Osteocyte (in vitro differentiated cells): ENCODE results near the gene SLAIN2. TPM values are rescaled to one million over a fixed set of nuclear protein-coding genes. Genes with fewer than 3 reads are reported as not detected.

Source experiments
- DNase-seq: peaks from one replicate; pipeline ENCODE4 v3.0.0; 2021; ENCODE audit warnings: mixed read lengths; ENCODE audit not compliant: unreplicated experiment; ENCODE audit errors: extremely low spot score
- H3K27ac Mint-ChIP-seq: one replicate; pipeline ENCODE4 v1.8.0; 2021; ENCODE audit warnings: mild to moderate bottlenecking, mixed read lengths; ENCODE audit not compliant: unreplicated experiment
- H3K27me3 Mint-ChIP-seq: one replicate; pipeline ENCODE4 v1.8.0; 2021; ENCODE audit warnings: mixed read lengths; ENCODE audit not compliant: unreplicated experiment
- H3K36me3 Mint-ChIP-seq: one replicate; pipeline ENCODE4 v1.8.0; 2021; ENCODE audit warnings: mixed read lengths; ENCODE audit not compliant: unreplicated experiment
- H3K4me1 Mint-ChIP-seq: one replicate; pipeline ENCODE4 v1.8.0; 2021; ENCODE audit warnings: mixed read lengths; ENCODE audit not compliant: unreplicated experiment
- H3K4me3 Mint-ChIP-seq: one replicate; pipeline ENCODE4 v1.8.0; 2021; ENCODE audit warnings: mild to moderate bottlenecking, moderate library complexity, mixed read lengths; ENCODE audit not compliant: unreplicated experiment
- H3K9me3 Mint-ChIP-seq: one replicate; pipeline ENCODE4 v1.8.0; 2021; ENCODE audit warnings: mixed read lengths; ENCODE audit not compliant: unreplicated experiment
- CTCF ChIP-seq: fragments of 200-600 bp; sonication (generic); IDR thresholded peaks from 2 replicates; pipeline ENCODE4 v1.5.0; 2021; ENCODE audit warnings: antibody characterized with exemption, mild to moderate bottlenecking, moderate library complexity
- total RNA-seq: library from RNA; stranded (reverse); gene quantifications from 2 replicates; pipeline ENCODE4 v1.2.1, GENCODE V29; 2021

SLAIN2 gene
- total RNA-seq, 1 donor from 2014 or later, result 82.7 TPM

GRCh38 chr4:48367016-48367415 is 25.7 kb downstream of the SLAIN2 start:
- H3K36me3 Mint-ChIP-seq, result peaks cover 2% of the 10 kb centered on the region
- H3K9me3 Mint-ChIP-seq, result no peaks in the 10 kb centered on the region
- no peaks in the 10 kb centered on the region for H3K27me3 Mint-ChIP-seq
- no peak overlapping the region for H3K27ac Mint-ChIP-seq
- no peak for TF ChIP-seq CTCF
- no peak for DNase-seq
- H3K4me1 Mint-ChIP-seq, result peaks cover 26% of the 10 kb centered on the region
- H3K4me3 Mint-ChIP-seq, result no peak overlapping the region

GRCh38 chr4:48368389-48368788 is 27.1 kb downstream of the SLAIN2 start:
- H3K27ac Mint-ChIP-seq, result no peak overlapping the region
- H3K27me3 Mint-ChIP-seq, result no peaks in the 10 kb centered on the region
- H3K36me3 Mint-ChIP-seq, result peaks cover 2% of the 10 kb centered on the region
- no peak for TF ChIP-seq CTCF
- H3K4me1 Mint-ChIP-seq, result peaks cover 23% of the 10 kb centered on the region
- no peak for DNase-seq
- H3K9me3 Mint-ChIP-seq, result no peaks in the 10 kb centered on the region
- H3K4me3 Mint-ChIP-seq, result no peak overlapping the region

GRCh38 chr4:48369248-48369647 is 27.9 kb downstream of the SLAIN2 start:
- Mint-ChIP-seq H3K27ac (no peak overlapping the region), H3K4me1 (peaks cover 23% of the 10 kb centered on the region), H3K27me3 (no peaks in the 10 kb centered on the region), H3K36me3 (peaks cover 2% of the 10 kb centered on the region), H3K4me3 (no peak overlapping the region), H3K9me3 (no peaks in the 10 kb centered on the region)
- no peak for DNase-seq
- no peak for TF ChIP-seq CTCF

- no peak for TF ChIP-seq CTCF
- H3K9me3 Mint-ChIP-seq, result no peaks in the 10 kb centered on the region
- H3K27ac Mint-ChIP-seq, result no peak overlapping the region
- H3K4me3 Mint-ChIP-seq, result no peak overlapping the region
- H3K4me1 Mint-ChIP-seq, result peaks cover 25% of the 10 kb centered on the region
- no peaks in the 10 kb centered on the region for H3K27me3 Mint-ChIP-seq
- peaks cover 2% of the 10 kb centered on the region for H3K36me3 Mint-ChIP-seq
- no peak for DNase-seq
Observed at GRCh38 chr4:48369771-48370170, 28.4 kb downstream of the SLAIN2 start.

- TF ChIP-seq CTCF, result no peak
- peaks cover 2% of the 10 kb centered on the region for H3K36me3 Mint-ChIP-seq
- no peak overlapping the region for H3K4me3 Mint-ChIP-seq
- H3K4me1 Mint-ChIP-seq, result peaks cover 29% of the 10 kb centered on the region
- peak overlapping the region; percentile 48 for H3K27ac Mint-ChIP-seq
- no peaks in the 10 kb centered on the region for H3K9me3 Mint-ChIP-seq
- no peak for DNase-seq
- H3K27me3 Mint-ChIP-seq, result no peaks in the 10 kb centered on the region
Observed at GRCh38 chr4:48370260-48371134, 29.2 kb downstream of the SLAIN2 start.
